CD4-positive, alpha-beta T cell treated with Interleukin-6 for 4 hours (primary cell): ENCODE data around the gene RPP40.

Experiments
- DNase-seq: peaks from one replicate; pipeline ENCODE4 v3.0.0-alpha.2; 2020; ENCODE audit warnings: mixed read lengths

RPP40 gene

GRCh38 chr6:4967301-4968030 lies 36.4 kb downstream of the RPP40 start:
- DNase-seq, result no peak

- DNase-seq, result no peak
Measured at GRCh38 chr6:4965562-4966389, 38.1 kb downstream of the RPP40 start.

- no peak for DNase-seq
Measured at GRCh38 chr6:4964675-4965561, 38.9 kb downstream of the RPP40 start.

GRCh38 chr6:4962905-4963304 lies 40.9 kb downstream of the RPP40 start:
- no peak for DNase-seq

GRCh38 chr6:4961322-4962168 lies 42.3 kb downstream of the RPP40 start:
- DNase-seq, result no peak

GRCh38 chr6:4958624-4959023 lies 45.2 kb downstream of the RPP40 start:
- no peak for DNase-seq

- DNase-seq, result no peak
Measured at GRCh38 chr6:4957521-4958231, 46.2 kb downstream of the RPP40 start.

GRCh38 chr6:4956625-4957024 lies 47.2 kb downstream of the RPP40 start:
- DNase-seq, result no peak

GRCh38 chr6:4953440-4953839 lies 50.4 kb downstream of the RPP40 start:
- DNase-seq, result no peak

- DNase-seq, result no peak
Measured at GRCh38 chr6:4950836-4951533, 52.9 kb downstream of the RPP40 start.

- DNase-seq, result no peak
Measured at GRCh38 chr6:4950076-4950475, 53.8 kb downstream of the RPP40 start.

GRCh38 chr6:4948781-4949450 lies 54.9 kb downstream of the RPP40 start:
- no peak for DNase-seq

- no peak for DNase-seq
Measured at GRCh38 chr6:4947716-4948115, 56.1 kb downstream of the RPP40 start.

GRCh38 chr6:4946521-4946920 lies 57.3 kb downstream of the RPP40 start:
- DNase-seq, result no peak
